Testis (tissue), 3 donors: ENCODE measurements around the gene EBF4. TPM values are rescaled to one million over a fixed set of nuclear protein-coding genes. Genes with fewer than 3 reads are reported as not detected.

Experiments used
- DNase-seq: peaks from one replicate; pipeline ENCODE4 v3.0.0-alpha.2; 2019
- H3K27ac ChIP-seq, 2 donors: fragments of 200-600 bp; sonication (generic); one replicate each; pipeline ENCODE4 v1.5.1; 2019
- H3K27me3 ChIP-seq: fragments of 200-600 bp; sonication (generic); one replicate; pipeline ENCODE4 v1.5.1; 2019
- H3K36me3 ChIP-seq: fragments of 200-600 bp; sonication (generic); one replicate; pipeline ENCODE4 v1.5.1; 2017; ENCODE audit warnings: low read depth; ENCODE audit errors: missing control alignments
- H3K4me1 ChIP-seq: fragments of 200-600 bp; sonication (generic); one replicate; pipeline ENCODE4 v1.5.1; 2019
- H3K4me3 ChIP-seq, 2 donors: fragments of 200-600 bp; sonication (generic); one replicate each; pipeline ENCODE4 v1.5.1; 2017 to 2019
- H3K9me3 ChIP-seq: fragments of 200-600 bp; sonication (generic); one replicate; pipeline ENCODE4 v1.5.1; 2017
- CTCF ChIP-seq, 3 experiments: fragments of 450-650 bp in 2 of 3; fragments of 200-600 bp in 1 of 3; sonication (generic) in 1 of 3; IDR thresholded peaks; one replicate each; pipeline ENCODE4 v1.5.1; 2016 to 2019; ENCODE audit warnings: antibody characterized with exemption in 3 of 3, mild to moderate bottlenecking in 2 of 3, moderate library complexity in 1 of 3
- POLR2A ChIP-seq: fragments of 450-650 bp; IDR thresholded peaks from one replicate; pipeline ENCODE4 v1.6.1; 2017; ENCODE audit warnings: antibody characterized with exemption, mild to moderate bottlenecking, moderate library complexity
- WGBS, 2 donors: methylation state at CpG; one replicate each; pipeline ENCODE4 v1.1.5; 2018; 5-methylcytosine and 5-hydroxymethylcytosine counted together
- intact Hi-C: fragments of 100-400 bp; cut with DNase I; formaldehyde crosslinking; loops from one replicate; pipeline ENCODE4 v1.15.1; 2023; ENCODE audit warnings: low total_unique reads
- polyA plus RNA-seq: library from polyadenylated mRNA; stranded (reverse); fragments of 350-450 nt; fragmentation: Illumina TruSeq; extraction: RNeasy Lipid Tissue Mini Kit (QIAGEN cat#74804); gene quantifications from one replicate; pipeline ENCODE4 v1.2.3, GENCODE V29; 2014; ENCODE audit warnings: low read depth, low replicate concordance; ENCODE audit not compliant: insufficient read depth
- total RNA-seq, 2 donors: library from RNA; depleted of rRNA; stranded (reverse); fragments of >200 nt; gene quantifications; one replicate each; pipeline ENCODE4 v1.2.3, GENCODE V29; 2016

Gene EBF4
- total and polyA plus RNA-seq, 3 donors from 2014 or later: 6.1 to 14.2 (median 7.4) TPM

DNA sequence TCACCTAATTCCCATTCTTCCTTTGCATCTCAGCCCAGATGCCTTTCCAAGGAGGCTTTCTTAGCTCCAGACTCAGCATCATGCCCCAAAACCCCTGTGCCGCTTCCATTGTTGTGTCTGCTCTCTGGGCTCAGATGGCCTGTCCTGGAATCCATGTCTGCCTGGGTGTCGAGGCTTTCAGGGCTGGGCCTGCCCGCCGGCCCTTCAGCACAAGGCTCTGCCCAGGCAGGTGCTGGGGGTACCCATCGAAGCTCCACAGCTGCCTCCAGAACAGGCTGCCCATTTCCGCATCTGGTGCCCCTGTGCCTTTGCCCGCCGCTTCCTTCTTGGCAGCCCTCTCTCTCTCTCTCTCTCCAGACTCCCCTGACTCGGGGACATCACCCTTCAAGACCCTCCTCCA, 106.7 kb downstream of the EBF4 start:
- H3K4me1 ChIP-seq: peaks cover 6% of the 10 kb centered on the region
- no peak overlapping the region for H3K4me3 ChIP-seq
- no peak for TF ChIP-seq POLR2A
- no peak for TF ChIP-seq CTCF (IDR thresholded peaks at IDR 0.05)
- H3K27me3 ChIP-seq: no peaks in the 10 kb centered on the region
- H3K36me3 ChIP-seq: no peaks in the 10 kb centered on the region
- 42 to 51% methylated on average over 9 of the region's 9 CpGs for WGBS, 2 donors
- H3K9me3 ChIP-seq: no peaks in the 10 kb centered on the region
- intact Hi-C loops: no loop called here
- H3K27ac ChIP-seq: no peak overlapping the region
- no peak for DNase-seq

DNA sequence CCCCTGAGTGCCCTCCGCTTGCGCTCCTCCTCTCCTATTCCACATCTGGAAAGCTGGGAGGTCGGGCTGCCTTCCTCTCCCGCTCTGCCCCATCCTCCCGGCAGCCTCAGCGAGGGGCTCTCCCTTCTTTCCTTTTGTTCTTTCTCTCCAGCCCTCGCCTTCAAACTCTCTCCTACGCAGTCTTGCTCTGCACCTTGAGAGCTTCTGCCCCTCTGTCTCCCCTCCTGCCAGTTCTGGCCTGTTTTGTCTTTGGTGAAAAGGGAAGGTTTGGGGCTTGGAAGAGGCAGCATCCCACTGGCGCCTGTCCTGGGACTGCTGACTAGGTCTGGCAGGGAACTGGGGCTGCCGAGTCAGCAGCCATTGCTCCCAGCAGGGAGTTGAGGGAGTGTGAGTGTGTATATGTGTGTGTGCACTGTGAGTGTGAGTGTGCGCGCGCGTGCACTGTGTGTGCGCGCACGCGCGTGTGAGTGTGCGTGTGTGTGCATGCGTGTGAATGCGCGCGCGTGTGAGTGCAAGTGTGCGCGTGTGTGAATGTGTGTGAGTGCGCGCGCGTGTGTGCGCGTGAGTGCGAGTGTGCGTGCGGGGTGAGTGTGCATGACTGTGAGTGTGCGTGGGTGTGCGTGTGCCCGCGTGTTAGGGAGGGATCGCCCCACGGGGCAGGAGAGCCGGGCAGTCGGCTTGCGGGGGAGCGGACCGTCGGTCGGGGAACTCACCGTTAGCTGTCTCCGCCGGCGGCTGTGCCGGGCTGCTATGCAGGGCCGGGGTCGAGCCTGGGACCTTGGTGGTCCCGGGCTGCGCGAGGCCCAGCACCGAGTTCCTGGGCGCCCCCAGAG, 107.3 kb downstream of the EBF4 start:
- Histone ChIP-seq H3K27ac (no peak overlapping the region), H3K36me3 (no peaks in the 10 kb centered on the region), H3K4me3 (peak overlapping the region; percentile 26 to 51), H3K4me1 (peaks cover 6% of the 10 kb centered on the region), H3K27me3 (no peaks in the 10 kb centered on the region), H3K9me3 (no peaks in the 10 kb centered on the region)
- 1 to 3% methylated on average over 28 to 49 of the region's 61 CpGs for WGBS, 2 donors
- no peak for DNase-seq
- TF ChIP-seq CTCF (IDR thresholded peaks at IDR 0.05): no peak
- no peak for TF ChIP-seq POLR2A
- intact Hi-C loops: no loop called here

DNA sequence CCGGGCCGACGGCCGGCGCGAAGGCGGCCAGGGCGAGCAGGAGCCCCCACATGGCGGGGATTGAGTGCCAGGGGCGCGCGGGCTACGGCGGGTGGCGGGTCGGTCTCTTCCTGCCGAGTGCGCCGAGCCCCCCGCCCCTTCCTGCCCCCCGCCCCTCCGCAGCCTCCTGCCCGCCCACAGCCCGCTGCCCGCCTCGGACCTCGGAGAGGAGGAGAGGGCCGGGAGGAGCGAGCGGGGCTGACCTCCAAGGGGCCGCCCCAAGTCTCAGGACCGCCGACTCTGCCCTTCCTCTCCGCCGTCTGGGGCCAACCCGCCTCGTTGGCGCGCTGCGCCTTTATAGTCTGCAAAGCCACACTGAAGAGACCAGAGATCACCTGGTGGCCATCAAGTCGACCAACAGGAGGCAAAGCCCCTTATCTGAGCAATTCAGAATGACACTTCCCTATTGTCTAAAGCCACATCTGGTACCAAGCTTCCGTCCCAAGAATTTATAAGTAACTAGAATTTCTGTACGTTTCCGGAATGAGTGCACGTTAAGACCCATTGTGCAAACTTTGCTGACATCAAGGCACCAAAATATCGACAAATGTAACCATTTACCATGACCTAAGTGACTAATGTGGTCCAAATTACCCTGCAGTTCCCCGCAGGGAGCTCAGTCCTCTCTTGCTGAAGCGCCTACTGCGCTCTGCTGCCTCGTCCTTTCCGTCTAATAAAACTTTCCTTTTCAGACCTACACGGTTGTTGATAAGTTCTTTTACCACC, 108.1 kb downstream of the EBF4 start, which contains the start of gene CPXM1:
TSS of gene CPXM1 (minus strand) at position 107 of the 765 bp plus-strand sequence. CDS start at position 52, 55 bp downstream.
- 7 to 10% methylated on average over 21 to 29 of the region's 52 CpGs for WGBS, 2 donors
- H3K4me1 ChIP-seq: peaks cover 6% of the 10 kb centered on the region
- intact Hi-C loops: no loop called here
- DNase-seq: no peak
- no peaks in the 10 kb centered on the region for H3K27me3 ChIP-seq
- TF ChIP-seq POLR2A: no peak
- no peak for TF ChIP-seq CTCF (IDR thresholded peaks at IDR 0.05)
- no peaks in the 10 kb centered on the region for H3K9me3 ChIP-seq
- H3K4me3 ChIP-seq: peak within 1 kb of the TSS; percentile 26 to 51
- no peak within 1 kb of the TSS for H3K27ac ChIP-seq
- no peaks in the 10 kb centered on the region for H3K36me3 ChIP-seq

GRCh38 chr20:2801286-2801728, 108.7 kb downstream of the EBF4 start:
- H3K4me3 ChIP-seq: no peak overlapping the region
- H3K27me3 ChIP-seq: no peaks in the 10 kb centered on the region
- intact Hi-C loops: no loop called here
- no peak for TF ChIP-seq CTCF (IDR thresholded peaks at IDR 0.05)
- no peak for TF ChIP-seq POLR2A
- no peaks in the 10 kb centered on the region for H3K36me3 ChIP-seq
- no peak overlapping the region for H3K27ac ChIP-seq
- no peaks in the 10 kb centered on the region for H3K9me3 ChIP-seq
- H3K4me1 ChIP-seq: peaks cover 6% of the 10 kb centered on the region
- 16 to 22% methylated on average over 13 of the region's 13 CpGs for WGBS, 2 donors
- DNase-seq: no peak
